ENCODE measurements around the gene APOC3.

Gene APOC3

DNA sequence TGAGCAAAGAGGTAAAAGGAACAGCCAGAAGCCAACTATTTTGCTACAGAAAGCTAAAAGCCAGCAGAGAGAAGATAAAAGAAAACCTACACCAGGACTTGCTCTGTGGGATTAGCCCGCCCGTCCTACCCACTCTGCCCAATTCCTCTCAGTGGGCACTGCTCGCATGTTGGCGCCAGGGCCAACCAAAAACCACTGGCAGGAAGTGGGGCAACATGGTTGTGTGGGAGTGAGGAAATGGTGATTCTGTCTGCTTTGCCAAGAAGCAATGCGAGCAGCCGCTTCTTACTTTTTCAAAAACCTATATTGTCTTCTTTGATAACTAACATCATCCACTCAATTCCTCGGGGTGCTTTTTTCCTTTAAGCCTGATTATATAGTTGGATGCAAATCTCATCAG, 21.9 kb downstream of the APOC3 start:
- no peak for DNase-seq (ENCODE audit: low spot score)

DNA sequence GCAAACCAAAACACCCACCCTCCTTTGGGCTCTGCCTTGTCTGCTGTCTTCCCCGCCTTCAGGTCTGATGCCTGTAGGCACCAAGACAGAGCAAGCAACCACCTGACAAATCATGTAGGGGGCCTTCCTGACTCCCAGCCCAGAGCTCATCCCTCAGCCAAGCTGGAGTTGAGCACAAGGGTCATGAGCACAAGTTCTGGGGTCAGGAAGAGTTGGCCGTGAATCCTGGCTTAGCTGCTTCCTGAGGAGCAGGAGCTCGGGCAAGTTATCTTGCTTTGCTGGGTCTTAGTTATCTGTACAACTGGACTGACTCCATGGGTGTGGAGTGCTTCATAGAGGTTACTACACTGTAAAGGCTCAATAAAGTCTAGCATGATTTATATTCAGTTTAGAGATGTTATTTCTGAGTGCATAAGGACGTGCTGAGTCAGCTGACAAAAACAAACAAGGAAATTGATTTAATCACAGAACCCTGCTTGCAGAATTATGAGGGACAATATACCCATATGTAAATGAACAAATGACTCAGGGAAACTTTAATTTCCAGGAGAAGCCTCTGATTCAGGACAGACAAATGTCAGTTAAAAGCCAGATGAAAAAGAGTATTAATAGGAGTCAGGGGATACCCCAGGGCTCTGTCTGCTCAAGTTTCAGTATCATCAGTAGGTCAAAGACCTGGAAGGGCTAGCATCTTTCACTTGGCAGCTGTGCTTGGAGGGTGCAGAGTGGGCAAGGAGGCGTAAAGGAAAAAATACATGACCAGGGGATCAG, 22.7 kb downstream of the APOC3 start:
- DNase-seq (ENCODE audit: low spot score) = no peak

DNA sequence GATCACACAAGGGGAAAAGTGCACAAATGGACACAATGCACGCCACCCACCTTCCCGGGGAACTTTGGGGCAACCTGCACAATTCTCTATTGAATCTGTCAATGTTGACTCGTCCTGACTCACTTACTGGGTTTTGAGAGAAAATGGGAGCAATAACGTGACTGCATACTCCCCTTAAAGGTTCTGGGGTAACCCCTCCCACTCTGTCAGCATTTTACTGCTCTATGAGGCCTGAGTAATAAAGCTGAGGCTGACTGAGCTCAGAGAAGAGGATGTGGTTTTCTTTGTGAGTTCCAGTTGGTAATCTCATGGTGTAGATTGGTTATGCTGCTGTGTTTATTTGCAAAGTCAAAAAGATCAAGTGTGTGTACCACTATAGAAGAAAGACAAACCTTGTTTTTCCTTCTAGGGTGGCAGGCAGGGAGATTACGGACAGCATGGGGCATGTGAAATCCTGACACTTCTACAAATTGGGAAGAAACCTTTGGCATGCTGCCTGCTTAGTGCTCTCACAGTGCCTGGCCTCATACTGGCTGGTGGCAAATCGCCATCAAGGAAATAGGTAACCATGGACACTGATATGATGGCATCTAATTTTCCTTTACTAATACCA, 23.9 kb downstream of the APOC3 start:
- DNase-seq (ENCODE audit: low spot score) = peak; percentile 72

GRCh38 chr11:116855413-116855812, 25.7 kb downstream of the APOC3 start:
- no peak for DNase-seq (ENCODE audit: low spot score)

DNA sequence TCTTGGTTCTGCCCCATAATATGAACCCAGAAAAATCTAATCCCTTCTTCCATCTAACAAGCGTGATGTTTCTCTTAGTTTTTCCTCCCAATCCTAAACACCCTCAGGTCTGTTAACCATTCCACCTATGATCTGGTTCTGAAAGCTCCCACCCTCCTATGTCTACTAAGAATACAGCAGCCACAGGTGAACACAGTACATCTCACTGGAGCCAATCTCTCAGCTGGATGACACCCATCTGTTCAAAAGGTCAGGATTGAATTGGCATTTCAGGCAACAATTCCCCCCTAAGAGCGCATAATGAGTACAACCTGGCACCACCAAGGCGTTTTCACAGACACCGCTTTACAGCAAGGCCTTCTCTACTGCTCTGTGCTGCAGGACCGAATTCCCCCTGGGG, 26.7 kb downstream of the APOC3 start:
- DNase-seq (ENCODE audit: low spot score) = no peak

DNA sequence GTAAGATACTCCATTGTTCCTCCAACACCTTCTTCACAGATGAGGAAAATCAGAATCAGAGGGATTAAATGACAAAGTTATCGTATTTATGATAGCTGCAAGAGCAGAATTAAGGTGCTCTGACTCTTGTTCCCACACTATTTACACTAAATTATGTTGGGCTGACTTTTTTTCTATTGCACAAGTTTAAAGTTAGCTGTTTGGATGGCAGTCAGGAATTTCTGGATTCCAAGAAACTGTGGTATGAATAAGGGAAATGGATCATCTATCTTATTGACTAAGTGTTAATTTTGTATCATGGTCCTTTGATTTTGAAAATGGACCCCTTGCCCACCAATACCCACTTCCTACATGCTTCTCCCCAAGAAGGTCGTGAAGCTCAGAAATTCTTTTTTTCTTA, 27.6 kb downstream of the APOC3 start:
- no peak for DNase-seq (ENCODE audit: low spot score)

DNA sequence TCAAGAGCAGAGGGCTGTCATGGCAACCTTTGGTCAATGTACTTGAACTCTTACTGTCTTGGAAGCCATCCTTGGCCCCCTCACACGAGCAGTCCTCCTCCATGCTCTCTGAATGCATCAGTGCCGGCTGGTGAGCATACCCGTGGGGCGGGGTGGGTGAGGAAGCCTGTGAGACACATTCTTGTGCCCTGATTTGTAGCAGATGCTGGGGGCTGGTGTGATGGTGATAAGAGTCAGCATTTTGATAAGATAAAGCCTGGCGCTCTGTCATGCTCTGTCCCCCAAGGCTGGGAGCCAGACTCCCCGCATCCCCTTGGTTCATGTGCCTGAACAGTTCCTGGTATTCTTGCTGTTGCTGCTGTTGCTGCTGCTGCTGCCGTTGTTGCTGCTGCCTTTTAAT, 28.2 kb downstream of the APOC3 start:
- DNase-seq (ENCODE audit: low spot score) = no peak

- no peak for DNase-seq (ENCODE audit: low spot score)
Measured at GRCh38 chr11:116859175-116859574, 29.5 kb downstream of the APOC3 start.

DNA sequence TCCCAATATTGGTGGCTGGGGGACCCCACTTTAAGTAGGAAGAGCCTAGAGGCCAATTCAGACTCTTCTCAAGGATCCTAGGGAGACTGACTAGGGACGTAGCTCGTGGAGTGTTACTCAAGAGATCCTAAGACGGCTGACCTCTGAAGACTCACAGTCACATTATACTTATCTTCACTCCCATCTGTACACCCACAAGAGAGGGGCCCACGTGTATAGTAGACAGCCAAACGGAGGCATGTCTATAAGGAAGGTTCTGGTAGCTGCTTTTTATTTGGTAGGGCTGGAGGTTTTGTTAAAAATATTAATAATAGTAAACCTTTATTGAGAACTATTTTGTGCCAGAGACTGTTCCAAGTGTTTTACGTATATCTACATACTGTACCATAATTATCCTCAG, 30.6 kb downstream of the APOC3 start:
- DNase-seq (ENCODE audit: low spot score) = no peak

GRCh38 chr11:116861539-116861938, 31.8 kb downstream of the APOC3 start:
- no peak for DNase-seq (ENCODE audit: low spot score)

GRCh38 chr11:116862185-116862584, 32.5 kb downstream of the APOC3 start:
- DNase-seq (ENCODE audit: low spot score) = no peak

GRCh38 chr11:116862951-116863350, 33.2 kb downstream of the APOC3 start:
- no peak for DNase-seq (ENCODE audit: low spot score)

GRCh38 chr11:116864531-116864930, 34.8 kb downstream of the APOC3 start:
- no peak for DNase-seq (ENCODE audit: low spot score)

GRCh38 chr11:116865696-116866095, 36.0 kb downstream of the APOC3 start:
- no peak for DNase-seq (ENCODE audit: low spot score)

GRCh38 chr11:116866804-116867455, 37.2 kb downstream of the APOC3 start:
- DNase-seq (ENCODE audit: low spot score) = no peak

GRCh38 chr11:116867619-116868018, 37.9 kb downstream of the APOC3 start:
- DNase-seq (ENCODE audit: low spot score) = no peak

DNA sequence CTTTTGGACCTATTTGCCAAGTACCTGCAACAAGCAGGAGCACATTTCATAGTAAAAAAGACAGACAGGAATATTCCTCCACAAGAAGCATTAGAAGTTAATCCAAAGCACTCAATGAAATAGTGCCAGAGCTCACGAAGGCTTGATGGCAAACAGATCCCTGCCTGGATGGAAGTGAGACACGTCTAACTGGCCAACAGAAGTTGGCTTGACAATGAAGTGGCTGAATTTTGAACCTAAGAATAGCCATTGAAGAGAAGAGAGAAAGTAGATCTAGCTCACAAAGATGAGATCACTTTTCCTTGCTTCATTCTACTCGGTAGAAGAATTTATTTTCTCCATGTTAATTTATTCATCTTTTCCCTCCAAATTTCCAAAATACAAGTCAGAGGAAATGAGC, 38.4 kb downstream of the APOC3 start:
- no peak for DNase-seq (ENCODE audit: low spot score)

DNA sequence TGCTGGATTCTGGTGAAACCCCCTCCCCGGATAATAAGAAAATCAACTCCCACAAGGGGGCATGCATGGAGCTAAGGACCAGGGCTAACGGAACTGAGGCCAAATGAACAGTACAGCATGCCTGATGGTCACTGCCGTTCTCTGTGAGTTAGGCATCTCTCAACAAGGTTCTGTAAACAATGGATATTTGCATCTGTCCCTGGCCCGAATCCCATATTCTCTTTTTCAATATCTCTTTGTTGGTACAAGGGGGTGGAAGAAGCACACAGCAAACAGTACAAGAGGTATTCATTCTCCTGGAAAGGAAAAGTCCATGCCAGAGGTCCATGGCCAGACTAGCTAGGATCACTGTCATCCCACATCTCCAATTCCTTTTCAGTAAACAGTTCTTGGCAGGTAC, 39.9 kb downstream of the APOC3 start:
- no peak for DNase-seq (ENCODE audit: low spot score)

GRCh38 chr11:116870054-116870453, 40.3 kb downstream of the APOC3 start:
- no peak for DNase-seq (ENCODE audit: low spot score)

DNA sequence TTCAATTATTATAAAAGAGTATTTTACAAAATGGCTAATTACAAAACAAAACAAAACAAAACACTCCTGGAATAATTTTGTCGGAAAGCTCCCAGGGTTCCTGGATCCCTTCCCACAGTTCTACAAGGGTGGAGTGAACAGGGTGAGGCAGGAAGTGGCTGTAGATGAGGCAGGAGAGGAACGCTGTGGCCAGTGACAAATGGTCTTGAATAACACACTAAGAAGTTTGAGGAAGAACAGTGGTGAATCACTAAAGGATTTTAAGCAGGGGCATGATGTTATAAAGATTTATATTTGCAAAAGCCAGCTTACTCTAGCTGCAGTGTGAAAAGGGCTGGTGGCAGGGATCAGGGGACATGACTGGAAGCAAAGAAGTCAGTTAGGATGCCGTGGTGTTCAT, 41.5 kb downstream of the APOC3 start:
- DNase-seq (ENCODE audit: low spot score) = no peak

- no peak for DNase-seq (ENCODE audit: low spot score)
Measured at GRCh38 chr11:116873381-116873780, 43.7 kb downstream of the APOC3 start.

DNA sequence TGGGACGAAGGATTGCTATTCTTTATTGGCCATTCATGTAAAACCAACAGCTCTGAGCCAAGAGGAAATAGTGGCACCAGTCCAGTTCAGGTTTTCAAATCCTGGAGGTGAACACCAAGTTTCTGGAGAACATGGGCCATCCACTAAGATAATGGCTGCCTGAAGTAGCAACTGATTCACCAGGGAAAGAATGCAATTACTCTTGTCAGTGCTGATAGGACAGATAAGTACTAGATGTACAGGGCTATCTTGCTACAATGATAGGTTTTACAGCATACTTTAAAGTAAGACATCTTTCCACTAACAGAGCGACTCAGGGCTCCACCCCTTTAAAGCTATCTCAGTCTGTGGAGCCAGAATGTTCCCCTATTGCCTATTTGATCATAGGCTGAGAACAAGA, 44.5 kb downstream of the APOC3 start:
- no peak for DNase-seq (ENCODE audit: low spot score)

DNA sequence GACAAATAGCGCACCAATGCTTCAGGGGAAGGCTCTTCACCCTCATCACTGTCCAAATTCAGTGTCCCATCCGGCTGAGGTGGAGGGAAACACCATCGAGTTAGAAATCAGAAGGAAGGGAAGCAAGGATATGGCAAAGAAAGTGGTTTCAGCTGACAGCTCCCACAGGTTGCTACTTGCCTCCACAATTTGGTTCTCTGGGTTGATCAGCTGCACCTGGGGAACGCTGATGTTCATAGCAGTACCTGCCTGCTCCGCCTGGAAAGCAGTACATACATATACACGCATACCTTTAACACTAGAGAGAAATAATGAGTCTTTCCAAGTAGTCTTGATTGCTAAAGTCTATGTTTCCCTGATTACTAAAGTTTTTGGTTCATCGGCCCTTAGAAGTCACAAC, 45.5 kb downstream of the APOC3 start:
- DNase-seq (ENCODE audit: low spot score) = no peak

DNA sequence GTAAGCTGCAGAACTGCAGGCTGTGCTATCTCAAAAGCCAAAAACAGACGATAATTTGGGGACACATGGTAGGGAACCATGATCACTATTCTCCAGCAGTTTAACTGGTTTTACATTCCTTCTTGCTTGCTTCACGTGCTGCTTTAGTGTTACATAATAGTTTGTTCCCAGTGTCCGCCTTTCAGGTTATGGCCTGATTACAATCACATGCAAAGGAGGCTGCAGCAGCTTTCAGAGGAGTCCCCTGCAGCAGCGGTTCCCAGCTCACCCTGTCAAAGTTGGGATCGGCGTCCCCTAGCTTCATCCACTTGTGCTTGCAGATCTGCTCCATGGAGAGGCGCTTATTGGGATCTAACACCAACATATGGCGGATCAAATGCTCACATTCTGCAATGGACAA, 46.9 kb downstream of the APOC3 start:
- no peak for DNase-seq (ENCODE audit: low spot score)

All from germinal center (tissue), 1 donor.